ENCODE measurements around the gene EPB41L4A.

GRCh38 chr5:112221128-112221527 is 197.9 kb downstream of the EPB41L4A start:
- no peak for TF ChIP-seq CTCF (IDR thresholded peaks at IDR 0.05)
- TF ChIP-seq POLR2A (IDR thresholded peaks at IDR 0.05): no peak

All from transverse colon (tissue), 3 donors.